ENCODE measurements around the gene OR4K5.
A peak's percentile ranks its signal among the peaks of the same experiment; 100 is the strongest.

DNA sequence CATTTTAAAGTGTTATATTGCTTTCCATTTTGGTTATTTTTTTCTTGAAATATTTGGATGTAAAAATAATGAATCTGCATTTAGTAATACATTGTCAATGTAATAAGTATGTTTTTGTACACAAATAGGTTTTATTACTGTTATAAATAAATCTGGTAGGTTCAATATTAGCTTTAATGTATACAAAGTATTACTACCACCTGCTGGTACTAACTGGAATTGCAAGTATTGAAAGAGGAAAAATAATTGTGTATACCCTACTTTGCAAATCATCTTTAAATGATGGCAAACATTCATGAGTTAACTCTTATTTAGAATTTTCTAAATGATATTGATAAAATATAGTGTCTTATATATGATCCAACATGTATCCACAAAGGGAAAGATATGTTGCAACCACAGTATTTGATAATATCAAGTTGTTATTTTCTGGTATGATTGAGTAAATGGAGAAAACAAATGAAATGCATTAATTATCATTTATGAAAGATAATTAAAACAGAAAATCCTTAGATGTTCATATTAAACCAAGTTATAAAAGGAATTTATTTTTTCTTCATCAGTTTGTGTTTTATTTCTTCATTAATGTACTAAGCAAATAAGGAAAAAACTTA is 42.3 kb upstream of the OR4K5 start:
- TF ChIP-seq, protein P1, sequence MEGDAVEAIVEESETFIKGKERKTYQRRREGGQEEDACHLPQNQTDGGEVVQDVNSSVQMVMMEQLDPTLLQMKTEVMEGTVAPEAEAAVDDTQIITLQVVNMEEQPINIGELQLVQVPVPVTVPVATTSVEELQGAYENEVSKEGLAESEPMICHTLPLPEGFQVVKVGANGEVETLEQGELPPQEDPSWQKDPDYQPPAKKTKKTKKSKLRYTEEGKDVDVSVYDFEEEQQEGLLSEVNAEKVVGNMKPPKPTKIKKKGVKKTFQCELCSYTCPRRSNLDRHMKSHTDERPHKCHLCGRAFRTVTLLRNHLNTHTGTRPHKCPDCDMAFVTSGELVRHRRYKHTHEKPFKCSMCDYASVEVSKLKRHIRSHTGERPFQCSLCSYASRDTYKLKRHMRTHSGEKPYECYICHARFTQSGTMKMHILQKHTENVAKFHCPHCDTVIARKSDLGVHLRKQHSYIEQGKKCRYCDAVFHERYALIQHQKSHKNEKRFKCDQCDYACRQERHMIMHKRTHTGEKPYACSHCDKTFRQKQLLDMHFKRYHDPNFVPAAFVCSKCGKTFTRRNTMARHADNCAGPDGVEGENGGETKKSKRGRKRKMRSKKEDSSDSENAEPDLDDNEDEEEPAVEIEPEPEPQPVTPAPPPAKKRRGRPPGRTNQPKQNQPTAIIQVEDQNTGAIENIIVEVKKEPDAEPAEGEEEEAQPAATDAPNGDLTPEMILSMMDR (IDR thresholded peaks at IDR 0.05): peak; percentile 29 to 75 (median 62)
- TF ChIP-seq POLR2A (IDR thresholded peaks at IDR 0.05): no peak
